GM12864 (cell line): ENCODE measurements around the gene PVALB.

Source experiments
- DNase-seq: peaks from one replicate; pipeline ENCODE4 v3.0.0-alpha.2; 2011; ENCODE audit warnings: low read depth
- H3K4me3 ChIP-seq: 2 replicates; pipeline ENCODE4 v1.5.1; 2011; ENCODE audit warnings: mild to moderate bottlenecking, low read depth, low read length, control low read depth
- CTCF ChIP-seq: IDR thresholded peaks from 2 replicates; pipeline ENCODE4 v1.5.1; 2011; ENCODE audit warnings: low read depth, mild to moderate bottlenecking, moderate library complexity, low read length, control low read depth, inconsistent platforms; ENCODE audit errors: missing control alignments

Gene PVALB

GRCh38 chr22:36860821-36861659, 44.2 kb upstream of the PVALB start, which contains the start of gene NCF4:
Gene NCF4, plus strand, starts transcription at chr22:36861006. Its CDS starts 166 bp downstream, at chr22:36861172.
- DNase-seq: peak; percentile 96
- peak within 1 kb of the TSS; percentile 62 for H3K4me3 ChIP-seq
- TF ChIP-seq CTCF: no peak

GRCh38 chr22:36860438-36860820, 43.6 kb upstream of the PVALB start:
- H3K4me3 ChIP-seq: peak overlapping the region; percentile 62; the same call in 1 of the 2 replicates
- no peak for DNase-seq
- no peak for TF ChIP-seq CTCF

- no peak for DNase-seq
- TF ChIP-seq CTCF: no peak
- H3K4me3 ChIP-seq: no peak overlapping the region
These were observed 43.2 kb upstream of the PVALB start for GRCh38 chr22:36860017-36860416.

GRCh38 chr22:36858966-36859365, 42.1 kb upstream of the PVALB start:
- no peak for TF ChIP-seq CTCF
- no peak overlapping the region for H3K4me3 ChIP-seq

GRCh38 chr22:36858156-36858555, 41.3 kb upstream of the PVALB start:
- H3K4me3 ChIP-seq: no peak overlapping the region
- no peak for TF ChIP-seq CTCF
- DNase-seq: no peak

More at GRCh38 chr22:36858966-36859365, 42.1 kb upstream of the PVALB start:
- no peak for DNase-seq

GRCh38 chr22:36856792-36857135, 39.9 kb upstream of the PVALB start:
- H3K4me3 ChIP-seq: no peak overlapping the region
- DNase-seq: no peak
- no peak for TF ChIP-seq CTCF
